Thymus (tissue), 11 donors: ENCODE measurements around the gene MTCH1. TPM values are rescaled to one million over a fixed set of nuclear protein-coding genes. Genes with fewer than 3 reads are reported as not detected.
A peak's percentile ranks its signal among the peaks of the same experiment; 100 is the strongest.
"Not testable (repeated sequence)": the region's sequence is repeated elsewhere in the genome, so short reads cannot be mapped to it uniquely, and the experiment has no call there.

ENCODE experiments used
- DNase-seq, 9 donors: peaks; one replicate each; pipeline ENCODE4 v3.0.0-alpha.2; 2013; ENCODE audit warnings: low spot score in 9 of 9, low read depth in 6 of 9, missing footprints in 1 of 9
- H3K27ac ChIP-seq, 2 donors: one replicate each; pipeline ENCODE4 v1.5.1; 2013; ENCODE audit warnings: control low read depth in 1 of 2, low read depth in 1 of 2, low read length in 1 of 2, mild to moderate bottlenecking in 1 of 2, moderate library complexity in 1 of 2
- H3K27me3 ChIP-seq, 2 donors: one replicate each; pipeline ENCODE4 v1.5.1; 2013; ENCODE audit warnings: low read length in 1 of 2; ENCODE audit not compliant: control insufficient read depth in 2 of 2, insufficient read depth in 1 of 2
- H3K36me3 ChIP-seq, 2 donors: one replicate each; pipeline ENCODE4 v1.5.1; 2013; ENCODE audit warnings: low read length in 1 of 2, mild to moderate bottlenecking in 1 of 2, moderate library complexity in 1 of 2; ENCODE audit not compliant: control insufficient read depth in 2 of 2, insufficient read depth in 2 of 2
- H3K4me1 ChIP-seq, 2 donors: one replicate each; pipeline ENCODE4 v1.5.1; 2013; ENCODE audit warnings: low read length in 2 of 2; ENCODE audit not compliant: control insufficient read depth in 2 of 2, insufficient read depth in 2 of 2
- H3K4me3 ChIP-seq, 2 donors: one replicate each; pipeline ENCODE4 v1.5.1; 2013; ENCODE audit warnings: low read length in 2 of 2, control low read depth in 1 of 2, mild to moderate bottlenecking in 1 of 2
- H3K9me3 ChIP-seq, 2 donors: one replicate each; pipeline ENCODE4 v1.5.1; 2013; ENCODE audit warnings: low read length in 1 of 2, mild to moderate bottlenecking in 1 of 2; ENCODE audit not compliant: control insufficient read depth in 2 of 2, insufficient read depth in 1 of 2
- WGBS: extraction: QIAGEN DNeasy Blood & Tissue Kit; methylation state at CpG from one replicate; pipeline ENCODE4 v1.1.7; 2013; 5-methylcytosine and 5-hydroxymethylcytosine counted together
- polyA plus RNA-seq: library from polyadenylated mRNA; stranded (reverse); fragments of 200-250 nt; gene quantifications from one replicate; pipeline ENCODE4 v1.2.3, GENCODE V29; 2013
- total RNA-seq: library from RNA; stranded (reverse); fragments of 120-200 nt; gene quantifications from one replicate; pipeline ENCODE4 v1.2.4, GENCODE V29; 2013
- donor health status: healthy.

Gene MTCH1
- total and polyA plus RNA-seq, 2 donors, result 110 to 152 TPM

GRCh38 chr6:36953931-36954261 is 32.1 kb downstream of the MTCH1 start:
- Histone ChIP-seq H3K9me3 (no peaks in the 10 kb centered on the region), H3K36me3 (no peaks in the 10 kb centered on the region), H3K4me3 (no peak overlapping the region), H3K27me3 (peaks cover 0 to 8% of the 10 kb centered on the region in 2 donors), H3K4me1 (peaks cover 22 to 37% of the 10 kb centered on the region in 2 donors), H3K27ac (no peak overlapping the region)
- WGBS, result 75% methylated on average over 1 of the region's 1 CpG
- no peak for DNase-seq

- 95% methylated on average over 3 of the region's 3 CpGs for WGBS
- Histone ChIP-seq H3K4me3 (no peak overlapping the region), H3K9me3 (no peaks in the 10 kb centered on the region), H3K27me3 (peaks cover 0 to 4% of the 10 kb centered on the region in 2 donors), H3K27ac (no peak overlapping the region), H3K36me3 (no peaks in the 10 kb centered on the region), H3K4me1 (peaks cover 22 to 46% of the 10 kb centered on the region in 2 donors)
- DNase-seq, result no peak
Measured at GRCh38 chr6:36949636-36950035, 36.4 kb downstream of the MTCH1 start.

GRCh38 chr6:36949076-36949475 is 36.9 kb downstream of the MTCH1 start:
- WGBS, result 96% methylated on average over 9 of the region's 9 CpGs
- not testable (repeated sequence) for H3K27me3 ChIP-seq, H3K36me3 ChIP-seq, H3K4me3 ChIP-seq, DNase-seq, H3K9me3 ChIP-seq, H3K27ac ChIP-seq
- peaks cover 21 to 44% of the 10 kb centered on the region in 2 donors for H3K4me1 ChIP-seq

- H3K4me1 ChIP-seq, result peaks cover 19 to 39% of the 10 kb centered on the region in 2 donors
- no peak overlapping the region for H3K4me3 ChIP-seq
- H3K9me3 ChIP-seq, result no peaks in the 10 kb centered on the region
- 58% methylated on average over 12 of the region's 12 CpGs for WGBS
- DNase-seq, result peak in 3 of 9 donors; percentile 58 to 73 (median 62)
- H3K36me3 ChIP-seq, result no peaks in the 10 kb centered on the region
- H3K27me3 ChIP-seq, result no peaks in the 10 kb centered on the region
- H3K27ac ChIP-seq, result peak overlapping the region; percentile 53 to 88
Measured at GRCh38 chr6:36947570-36948351, 38.2 kb downstream of the MTCH1 start.

GRCh38 chr6:36946526-36946925 is 39.5 kb downstream of the MTCH1 start:
- H3K27me3 ChIP-seq, result no peaks in the 10 kb centered on the region
- DNase-seq, result no peak
- no peaks in the 10 kb centered on the region for H3K9me3 ChIP-seq
- no peaks in the 10 kb centered on the region for H3K36me3 ChIP-seq
- no peak overlapping the region for H3K4me3 ChIP-seq
- WGBS, result 89% methylated on average over 4 of the region's 4 CpGs
- H3K4me1 ChIP-seq, result peaks cover 19 to 39% of the 10 kb centered on the region in 2 donors
- peak overlapping the region in 1 of 2 donors; percentile 28 for H3K27ac ChIP-seq

GRCh38 chr6:36945301-36945700 is 40.7 kb downstream of the MTCH1 start:
- H3K9me3 ChIP-seq, result no peaks in the 10 kb centered on the region
- H3K27ac ChIP-seq, result no peak overlapping the region
- H3K4me3 ChIP-seq, result no peak overlapping the region
- H3K4me1 ChIP-seq, result peaks cover 24 to 45% of the 10 kb centered on the region in 2 donors
- H3K27me3 ChIP-seq, result no peaks in the 10 kb centered on the region
- no peaks in the 10 kb centered on the region for H3K36me3 ChIP-seq
- WGBS, result 96% methylated on average over 4 of the region's 4 CpGs
- DNase-seq, result no peak

- no peak overlapping the region for H3K4me3 ChIP-seq
- peaks cover 29 to 51% of the 10 kb centered on the region in 2 donors for H3K4me1 ChIP-seq
- H3K9me3 ChIP-seq, result peaks cover 0 to 1% of the 10 kb centered on the region in 2 donors
- peaks cover 0 to 2% of the 10 kb centered on the region in 2 donors for H3K27me3 ChIP-seq
- no peaks in the 10 kb centered on the region for H3K36me3 ChIP-seq
- DNase-seq, result no peak
- H3K27ac ChIP-seq, result no peak overlapping the region
- 91% methylated on average over 5 of the region's 5 CpGs for WGBS
Measured at GRCh38 chr6:36944650-36945049, 41.3 kb downstream of the MTCH1 start.

- H3K4me1 ChIP-seq, result peaks cover 22 to 37% of the 10 kb centered on the region in 2 donors
- not testable (repeated sequence) for H3K27ac ChIP-seq, H3K9me3 ChIP-seq, H3K4me3 ChIP-seq, H3K27me3 ChIP-seq, H3K36me3 ChIP-seq, DNase-seq
- WGBS, result 100% methylated on average over 1 of the region's 2 CpGs
Measured at GRCh38 chr6:36942329-36942728, 43.7 kb downstream of the MTCH1 start.

- peaks cover 20 to 30% of the 10 kb centered on the region in 2 donors for H3K4me1 ChIP-seq
- not testable (repeated sequence) for H3K9me3 ChIP-seq, DNase-seq, H3K36me3 ChIP-seq, H3K4me3 ChIP-seq, H3K27ac ChIP-seq, H3K27me3 ChIP-seq
- WGBS, result 98% methylated on average over 40 of the region's 40 CpGs
Measured at GRCh38 chr6:36941561-36941960, 44.4 kb downstream of the MTCH1 start.
